HCT116 (cell line): ENCODE measurements around the gene FAM118B. TPM values are rescaled to one million over a fixed set of nuclear protein-coding genes. Genes with fewer than 3 reads are reported as not detected.

Experiments used
- ATAC-seq: fragments of 200-7000 bp; cut with Tn5 transposase; 2 replicates; pipeline ENCODE4 v1.9.1; 2020; ENCODE audit warnings: mild to moderate bottlenecking, moderate library complexity
- BruUV-seq: library from RNA; stranded (reverse); fragments of 400-500 nt; replicated peaks from 2 replicates; lab custom pipeline; 2021; lab: Mats Ljungman, UMichigan
- CTCF ChIA-PET: fragments of 300-600 bp; sonication (Branson Sonifier 250); formaldehyde crosslinking; loops from one replicate; lab custom pipeline; 2021; ENCODE audit warnings: antibody characterized with exemption; lab: Charles Lee
- POLR2A ChIA-PET: fragments of 300-600, 350-600 bp; sonication (Branson Sonifier 250); formaldehyde crosslinking; loops from one replicate; lab custom pipeline; 2021; ENCODE audit warnings: antibody characterized with exemption; lab: Charles Lee
- RAD21 ChIA-PET, 2 experiments: fragments of 300-600 bp; sonication (Branson Sonifier 250); formaldehyde crosslinking; loops; one replicate each; lab custom pipeline; 2023; ENCODE audit warnings: low total read pairs in 2 of 2; ENCODE audit not compliant: uncharacterized antibody in 2 of 2, unreplicated experiment in 2 of 2, low non-redundant PET in 1 of 2; lab: Charles Lee
- DNase-seq: peaks from one replicate; pipeline ENCODE4 v3.0.0-alpha.2; 2010; ENCODE audit warnings: low read depth, low spot score
- H2AFZ ChIP-seq: fragments of 200-600 bp; shearing (Covaris generic), sonication (generic); 2 replicates; pipeline ENCODE4 v1.6.1; 2017; ENCODE audit warnings: low read depth, mixed run types, mixed read lengths, antibody characterized with exemption, low read length; ENCODE audit not compliant: poor library complexity, severe bottlenecking
- H3K27ac ChIP-seq: 2 replicates; pipeline ENCODE4 v1.5.1; 2012; ENCODE audit warnings: low read depth, low read length
- H3K27me3 ChIP-seq: fragments of 200-600 bp; sonication (generic); 2 replicates; pipeline ENCODE4 v1.6.1; 2016; ENCODE audit warnings: mixed run types, low read length, mixed read lengths; ENCODE audit not compliant: insufficient read depth
- H3K36me3 ChIP-seq, 2 experiments: fragments of 200-500 bp in 1 of 2; fragments of 200-600 bp in 1 of 2; sonication (Bioruptor generic) in 1 of 2; sonication (generic) in 1 of 2; 2 replicates each; pipeline versions ENCODE4 v1.5.1 to v1.6.1; 2014 to 2016; ENCODE audit warnings: low read length in 2 of 2, inconsistent platforms in 1 of 2, mixed read lengths in 1 of 2, mixed run types in 1 of 2; ENCODE audit not compliant: insufficient read depth in 2 of 2, control insufficient read depth in 1 of 2
- H3K4me1 ChIP-seq, 2 experiments: fragments of 200-600 bp in 1 of 2; sonication (generic) in 1 of 2; 2 replicates each; pipeline versions ENCODE4 v1.5.1 to v1.6.1; 2012 to 2017; ENCODE audit warnings: low read length in 2 of 2, inconsistent platforms in 1 of 2, mild to moderate bottlenecking in 1 of 2, mixed read lengths in 1 of 2, mixed run types in 1 of 2, moderate library complexity in 1 of 2; ENCODE audit not compliant: insufficient read depth in 2 of 2, control insufficient read depth in 1 of 2
- H3K4me2 ChIP-seq: fragments of 200-600 bp; sonication (generic); 2 replicates; pipeline ENCODE4 v1.6.1; 2017; ENCODE audit warnings: mixed run types, low read length, mixed read lengths
- H3K4me3 ChIP-seq, 2 experiments: fragments of 200-600 bp in 1 of 2; sonication (generic) in 1 of 2; replicated peaks in 1 of 2; 2 replicates each; pipeline ENCODE4 v1.5.1; 2011 to 2016; ENCODE audit warnings: low read length in 2 of 2, control low read depth in 1 of 2, low read depth in 1 of 2, mild to moderate bottlenecking in 1 of 2, mixed read lengths in 1 of 2, mixed run types in 1 of 2
- H3K79me2 ChIP-seq: fragments of 200-600 bp; sonication (generic); 2 replicates; pipeline ENCODE4 v1.6.1; 2017; ENCODE audit warnings: mild to moderate bottlenecking, mixed run types, low read length, moderate library complexity, mixed read lengths; ENCODE audit not compliant: insufficient read depth
- H3K9ac ChIP-seq: fragments of 200-600 bp; sonication (generic); 2 replicates; pipeline ENCODE4 v1.6.1; 2016; ENCODE audit warnings: low read length, mixed read lengths
- H3K9me2 ChIP-seq: fragments of 200-600 bp; sonication (generic), shearing (Covaris generic); 2 replicates; pipeline ENCODE4 v1.6.1; 2017; ENCODE audit warnings: mixed run types, mild to moderate bottlenecking, moderate library complexity; ENCODE audit not compliant: insufficient read depth
- H3K9me3 ChIP-seq, 2 experiments: fragments of 200-500 bp in 1 of 2; fragments of 200-600 bp in 1 of 2; sonication (Bioruptor generic) in 1 of 2; sonication (generic) in 1 of 2; 2 replicates each; pipeline ENCODE4 v1.6.1; 2014 to 2017; ENCODE audit warnings: low read length in 2 of 2, mixed read lengths in 2 of 2, inconsistent platforms in 1 of 2, low read depth in 1 of 2, mild to moderate bottlenecking in 1 of 2, mixed run types in 1 of 2, moderate library complexity in 1 of 2; ENCODE audit not compliant: control insufficient read depth in 1 of 2, insufficient read depth in 1 of 2
- H4K20me1 ChIP-seq: fragments of 200-600 bp; sonication (generic), shearing (Covaris generic); 2 replicates; pipeline ENCODE4 v1.6.1; 2017; ENCODE audit warnings: mixed run types, mild to moderate bottlenecking, moderate library complexity; ENCODE audit not compliant: insufficient read depth
- CBX3 ChIP-seq: IDR thresholded peaks from 2 replicates; pipeline ENCODE4 v1.6.1; 2012; ENCODE audit warnings: low read depth
- EGR1 ChIP-seq: IDR thresholded peaks from 2 replicates; pipeline ENCODE4 v1.6.1; 2012; ENCODE audit warnings: low read depth
- EZH2phosphoT487 ChIP-seq: fragments of 200-600 bp; IDR thresholded peaks from 2 replicates; pipeline ENCODE4 v1.6.1; 2018; ENCODE audit warnings: antibody characterized with exemption, borderline replicate concordance
- POLR2AphosphoS5 ChIP-seq: IDR thresholded peaks from 2 replicates; pipeline ENCODE4 v1.6.1; 2011; ENCODE audit warnings: mild to moderate bottlenecking, low read depth, low read length, moderate library complexity
- RAD21 ChIP-seq: IDR thresholded peaks from 2 replicates; pipeline ENCODE4 v1.6.1; 2012; ENCODE audit warnings: low read depth, mild to moderate bottlenecking
- SP1 ChIP-seq: IDR thresholded peaks from 2 replicates; pipeline ENCODE4 v1.6.1; 2012; ENCODE audit warnings: low read depth
- ZFX ChIP-seq: fragments of 450-650 bp; IDR thresholded peaks from 2 replicates; pipeline ENCODE4 v1.6.1; 2017
- intact Hi-C: fragments of 100-400 bp; cut with micrococcal nuclease; formaldehyde crosslinking; loops from 2 replicates; pipeline ENCODE4 v1.10.0; 2022
- total RNA-seq: library from RNA; stranded (reverse); gene quantifications from one replicate; pipeline ENCODE4 v1.2.1, GENCODE V29; 2021; ENCODE audit not compliant: unreplicated experiment
- TF ChIP-seq, protein P1 (sequence below): IDR thresholded peaks from 2 replicates; pipeline ENCODE4 v1.6.1; 2012

FAM118B gene
- total RNA-seq, 1 experiment from 2014 or later, result 12.8 TPM

- no peak for TF ChIP-seq POLR2AphosphoS5
- TF ChIP-seq, all 23 proteins: peak for 0
- DNase-seq (no peak), ATAC-seq (no peak)
- peaks cover 3 to 18% of the 10 kb centered on the region in 2 experiments; a peak in 3 of 4 replicates for H3K4me1 ChIP-seq
- CTCF ChIA-PET, result no interaction called here
- H3K4me3 ChIP-seq, result no peak overlapping the region
- POLR2A ChIA-PET, result no interaction called here
- H2AFZ ChIP-seq, result no peak overlapping the region
- no peak overlapping the region for H3K4me2 ChIP-seq
- H3K27ac ChIP-seq, result no peak overlapping the region
- peaks cover 2 to 7% of the 10 kb centered on the region in 2 experiments; a peak in 2 of 4 replicates for H3K36me3 ChIP-seq
- H3K79me2 ChIP-seq, result 0 out of 2 replicates have a peak, but pooled peaks cover 6% of the 10 kb centered on the region
- no TSS peak for BruUV-seq
- intact Hi-C loops, result no loop called here
- H3K9me3 ChIP-seq, result no peaks in the 10 kb centered on the region
- H4K20me1 ChIP-seq, result no peaks in the 10 kb centered on the region
- RAD21 ChIA-PET, result no interaction called here
- H3K9ac ChIP-seq, result no peak overlapping the region
- H3K27me3 ChIP-seq, result no peaks in the 10 kb centered on the region
- H3K9me2 ChIP-seq, result no peaks in the 10 kb centered on the region
Observed at GRCh38 chr11:126279191-126279590, 67.6 kb downstream of the FAM118B start.

GRCh38 chr11:126280595-126280994, 69.0 kb downstream of the FAM118B start:
- DNase-seq, result no peak
- Histone ChIP-seq H3K79me2 (0 out of 2 replicates have a peak, but pooled peaks cover 10% of the 10 kb centered on the region), H3K36me3 (peaks cover 0 to 7% of the 10 kb centered on the region in 2 experiments; a peak in 2 of 4 replicates), H3K27ac (no peak overlapping the region), H3K4me3 (no peak overlapping the region), H3K9ac (no peak overlapping the region), H3K4me2 (no peak overlapping the region)
- intact Hi-C loops, result no loop called here
- no peak for ATAC-seq
- no TSS peak for BruUV-seq
- TF ChIP-seq SP1, result no peak
- no peak for TF ChIP-seq ZFX
- no peak for TF ChIP-seq EGR1
- no peak for TF ChIP-seq RAD21
- no peak for TF ChIP-seq CBX3
- TF ChIP-seq, protein P1, sequence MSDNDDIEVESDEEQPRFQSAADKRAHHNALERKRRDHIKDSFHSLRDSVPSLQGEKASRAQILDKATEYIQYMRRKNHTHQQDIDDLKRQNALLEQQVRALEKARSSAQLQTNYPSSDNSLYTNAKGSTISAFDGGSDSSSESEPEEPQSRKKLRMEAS, result no peak
- TF ChIP-seq EZH2phosphoT487, result no peak
- TF ChIP-seq, all 23 proteins: peak for 0
- no peaks in the 10 kb centered on the region for H3K9me3 ChIP-seq
- peaks cover 11 to 26% of the 10 kb centered on the region in 2 experiments; a peak in 3 of 4 replicates for H3K4me1 ChIP-seq
- no peak overlapping the region for H2AFZ ChIP-seq
- ChIA-PET CTCF (no interaction called here), RAD21 (no interaction called here), POLR2A (interaction anchor here (1.3 kb wide), 1 partner anchor 11 kb away, joined by 4 read pairs; the partner anchor contains the start of genes FOXRED1 and SRPRA)
- no peaks in the 10 kb centered on the region for H4K20me1 ChIP-seq
- H3K9me2 ChIP-seq, result no peaks in the 10 kb centered on the region
- H3K27me3 ChIP-seq, result no peaks in the 10 kb centered on the region
